ENCODE measurements around the gene APOL3. TPM values are rescaled to one million over a fixed set of nuclear protein-coding genes. Genes with fewer than 3 reads are reported as not detected.
"Not testable (repeated sequence)": the region's sequence is repeated elsewhere in the genome, so short reads cannot be mapped to it uniquely, and the experiment has no call there.

APOL3 gene
- total RNA-seq, 1 donor from 2014 or later = 2.3 TPM

DNA sequence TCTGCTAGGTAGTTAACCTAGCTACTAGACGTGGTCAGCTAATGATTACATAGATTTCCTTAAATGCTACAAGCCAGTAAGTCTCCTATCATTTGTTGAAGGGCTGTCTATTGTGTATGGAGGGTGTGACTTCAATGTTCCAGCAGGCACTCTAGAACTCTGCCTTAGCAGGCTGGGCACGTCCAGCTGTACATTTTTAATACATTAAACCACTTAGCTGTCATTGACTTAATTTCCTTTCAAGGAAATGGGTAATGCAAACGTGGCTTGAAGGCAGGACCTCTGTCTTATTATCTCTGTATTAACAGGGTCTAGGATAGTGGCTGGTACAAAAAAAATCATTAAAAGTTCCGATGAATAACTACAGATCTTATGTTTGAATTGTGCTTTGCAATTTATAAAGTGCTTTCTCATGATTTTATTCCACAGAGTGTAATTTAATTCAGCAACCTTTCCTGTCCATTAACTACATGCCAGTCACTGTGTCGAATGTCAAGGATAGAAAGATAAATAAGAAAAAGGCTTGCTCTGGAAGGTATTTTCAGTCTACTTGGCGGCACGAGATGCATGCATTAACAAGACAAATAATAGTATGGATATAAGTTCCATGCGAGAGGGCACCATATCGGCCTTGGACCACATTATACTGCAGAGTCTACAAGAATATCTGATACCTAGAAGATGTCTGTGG, 60.3 kb downstream of the APOL3 start:
- Mint-ChIP-seq H3K27me3 (ENCODE audit: low read depth, unreplicated experiment) (peaks cover 4% of the 10 kb centered on the region), H3K4me3 (ENCODE audit: unreplicated experiment) (no peak overlapping the region), H3K27ac (ENCODE audit: unreplicated experiment) (no peak overlapping the region), H3K36me3 (ENCODE audit: low read depth, unreplicated experiment) (no peaks in the 10 kb centered on the region), H3K9me3 (ENCODE audit: unreplicated experiment) (no peaks in the 10 kb centered on the region), H3K4me1 (ENCODE audit: low read depth, unreplicated experiment) (no peaks in the 10 kb centered on the region)
- Histone ChIP-seq H3K79me2 (ENCODE audit: insufficient read depth, low read length) (no peaks in the 10 kb centered on the region), H3K4me2 (ENCODE audit: low read length) (no peak overlapping the region), H3K4me3 (ENCODE audit: insufficient read depth, low read depth, low read length) (no peak overlapping the region), H4K20me1 (ENCODE audit: insufficient read depth, low read length) (no peaks in the 10 kb centered on the region), H3K27ac (ENCODE audit: low read depth, low read length) (no peak overlapping the region), H3K9me3 (ENCODE audit: insufficient read depth, low read depth, low read length) (no peaks in the 10 kb centered on the region), H3K36me3 (ENCODE audit: insufficient read depth, low read length) (no peaks in the 10 kb centered on the region), H2AFZ (ENCODE audit: low read depth, low read length) (no peak overlapping the region), H3K4me1 (ENCODE audit: insufficient read depth, low read length) (no peaks in the 10 kb centered on the region), H3K9ac (ENCODE audit: low read length) (no peak overlapping the region), H3K27me3 (ENCODE audit: insufficient read depth, low read length) (no peaks in the 10 kb centered on the region)
- no peak for TF ChIP-seq EZH2 (IDR thresholded peaks at IDR 0.05; ENCODE audit: insufficient read depth, low read length)
- TF ChIP-seq, protein P1, sequence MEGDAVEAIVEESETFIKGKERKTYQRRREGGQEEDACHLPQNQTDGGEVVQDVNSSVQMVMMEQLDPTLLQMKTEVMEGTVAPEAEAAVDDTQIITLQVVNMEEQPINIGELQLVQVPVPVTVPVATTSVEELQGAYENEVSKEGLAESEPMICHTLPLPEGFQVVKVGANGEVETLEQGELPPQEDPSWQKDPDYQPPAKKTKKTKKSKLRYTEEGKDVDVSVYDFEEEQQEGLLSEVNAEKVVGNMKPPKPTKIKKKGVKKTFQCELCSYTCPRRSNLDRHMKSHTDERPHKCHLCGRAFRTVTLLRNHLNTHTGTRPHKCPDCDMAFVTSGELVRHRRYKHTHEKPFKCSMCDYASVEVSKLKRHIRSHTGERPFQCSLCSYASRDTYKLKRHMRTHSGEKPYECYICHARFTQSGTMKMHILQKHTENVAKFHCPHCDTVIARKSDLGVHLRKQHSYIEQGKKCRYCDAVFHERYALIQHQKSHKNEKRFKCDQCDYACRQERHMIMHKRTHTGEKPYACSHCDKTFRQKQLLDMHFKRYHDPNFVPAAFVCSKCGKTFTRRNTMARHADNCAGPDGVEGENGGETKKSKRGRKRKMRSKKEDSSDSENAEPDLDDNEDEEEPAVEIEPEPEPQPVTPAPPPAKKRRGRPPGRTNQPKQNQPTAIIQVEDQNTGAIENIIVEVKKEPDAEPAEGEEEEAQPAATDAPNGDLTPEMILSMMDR (IDR thresholded peaks at IDR 0.05; ENCODE audit: insufficient read depth, low read depth, low read length) = no peak
- DNase-seq (ENCODE audit: low read depth) (no peak), FAIRE-seq (no peak)

DNA sequence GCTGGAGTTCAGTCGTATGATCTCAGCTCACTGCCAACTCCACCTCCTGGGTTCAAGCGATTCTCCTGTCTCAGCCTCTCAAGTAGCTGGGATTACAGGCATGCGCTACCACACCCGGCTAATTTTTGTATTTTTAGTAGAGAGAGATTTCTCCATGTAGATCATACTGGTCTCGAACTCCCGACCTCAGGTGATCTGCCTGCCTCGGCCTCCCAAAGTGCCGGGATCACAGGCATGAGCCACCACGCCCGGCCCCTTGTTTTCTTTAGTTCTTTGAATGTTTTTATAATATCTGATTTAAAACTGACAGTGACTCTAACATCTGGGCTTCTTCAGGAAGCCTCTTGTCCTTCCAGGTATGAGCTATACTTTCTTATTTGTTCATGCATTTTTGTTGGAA, 61.0 kb downstream of the APOL3 start:
- H3K79me2 ChIP-seq (ENCODE audit: insufficient read depth, low read length); H3K4me1 ChIP-seq (ENCODE audit: insufficient read depth, low read length); H3K9me3 Mint-ChIP-seq (ENCODE audit: unreplicated experiment); DNase-seq (ENCODE audit: low read depth); H2AFZ ChIP-seq (ENCODE audit: low read depth, low read length); H4K20me1 ChIP-seq (ENCODE audit: insufficient read depth, low read length); H3K27me3 Mint-ChIP-seq (ENCODE audit: low read depth, unreplicated experiment); H3K9me3 ChIP-seq (ENCODE audit: insufficient read depth, low read depth, low read length); H3K36me3 Mint-ChIP-seq (ENCODE audit: low read depth, unreplicated experiment); H3K27ac Mint-ChIP-seq (ENCODE audit: unreplicated experiment); H3K4me2 ChIP-seq (ENCODE audit: low read length); H3K4me3 ChIP-seq (ENCODE audit: insufficient read depth, low read depth, low read length); H3K4me3 Mint-ChIP-seq (ENCODE audit: unreplicated experiment); H3K27me3 ChIP-seq (ENCODE audit: insufficient read depth, low read length); FAIRE-seq; H3K27ac ChIP-seq (ENCODE audit: low read depth, low read length); H3K36me3 ChIP-seq (ENCODE audit: insufficient read depth, low read length); H3K9ac ChIP-seq (ENCODE audit: low read length); H3K4me1 Mint-ChIP-seq (ENCODE audit: low read depth, unreplicated experiment): not testable (repeated sequence)

DNA sequence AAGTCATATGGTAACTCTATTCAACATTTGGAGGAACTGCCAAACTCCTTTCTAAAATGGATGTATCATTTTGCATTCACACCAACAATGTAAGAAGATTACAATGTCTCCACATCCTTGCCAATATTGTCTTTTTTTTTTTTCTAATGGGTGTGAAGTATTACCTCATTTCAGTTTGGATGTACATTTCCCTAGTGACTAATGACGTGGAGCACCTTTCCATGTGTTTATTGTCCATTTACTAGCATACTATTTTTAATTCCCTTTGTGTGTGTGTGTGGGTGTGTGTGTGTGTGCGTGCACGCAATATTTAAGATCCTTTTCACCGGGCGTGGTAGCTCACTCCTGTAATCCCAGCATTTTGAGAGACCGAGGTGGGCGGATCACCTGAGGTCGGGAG, 62.7 kb downstream of the APOL3 start:
- Mint-ChIP-seq H3K9me3 (ENCODE audit: unreplicated experiment) (no peaks in the 10 kb centered on the region), H3K27me3 (ENCODE audit: low read depth, unreplicated experiment) (peaks cover 7% of the 10 kb centered on the region), H3K4me3 (ENCODE audit: unreplicated experiment) (no peak overlapping the region), H3K27ac (ENCODE audit: unreplicated experiment) (no peak overlapping the region), H3K4me1 (ENCODE audit: low read depth, unreplicated experiment) (no peaks in the 10 kb centered on the region), H3K36me3 (ENCODE audit: low read depth, unreplicated experiment) (no peaks in the 10 kb centered on the region)
- H3K27me3 ChIP-seq (ENCODE audit: insufficient read depth, low read length) = no peaks in the 10 kb centered on the region
- no peak overlapping the region for H3K4me2 ChIP-seq (ENCODE audit: low read length)
- no peak for TF ChIP-seq EZH2 (IDR thresholded peaks at IDR 0.05; ENCODE audit: insufficient read depth, low read length)
- TF ChIP-seq, protein P1 (IDR thresholded peaks at IDR 0.05; ENCODE audit: insufficient read depth, low read depth, low read length) = no peak
- no peak overlapping the region for H3K4me3 ChIP-seq (ENCODE audit: insufficient read depth, low read depth, low read length)
- H3K36me3 ChIP-seq (ENCODE audit: insufficient read depth, low read length) = no peaks in the 10 kb centered on the region
- H4K20me1 ChIP-seq (ENCODE audit: insufficient read depth, low read length) = no peaks in the 10 kb centered on the region
- no peak for DNase-seq (ENCODE audit: low read depth)
- H2AFZ ChIP-seq (ENCODE audit: low read depth, low read length) = no peak overlapping the region
- no peaks in the 10 kb centered on the region for H3K79me2 ChIP-seq (ENCODE audit: insufficient read depth, low read length)
- no peak overlapping the region for H3K27ac ChIP-seq (ENCODE audit: low read depth, low read length)
- FAIRE-seq = no peak
- H3K9ac ChIP-seq (ENCODE audit: low read length) = no peak overlapping the region
- H3K4me1 ChIP-seq (ENCODE audit: insufficient read depth, low read length) = no peaks in the 10 kb centered on the region
- no peaks in the 10 kb centered on the region for H3K9me3 ChIP-seq (ENCODE audit: insufficient read depth, low read depth, low read length)

DNA sequence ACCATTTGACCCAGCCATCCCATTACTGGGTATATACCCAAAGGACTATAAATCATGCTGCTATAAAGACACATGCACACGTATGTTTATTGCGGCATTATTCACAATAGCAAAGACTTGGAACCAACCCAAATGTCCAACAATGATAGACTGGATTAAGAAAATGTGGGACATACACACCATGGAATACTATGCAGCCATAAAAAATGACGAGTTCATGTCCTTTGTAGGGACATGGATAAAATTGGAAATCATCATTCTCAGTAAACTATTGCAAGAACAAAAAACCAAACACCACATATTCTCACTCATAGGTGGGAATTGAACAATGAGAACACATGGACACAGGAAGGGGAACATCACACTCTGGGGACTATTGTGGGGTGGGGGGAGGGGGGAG, 69.8 kb downstream of the APOL3 start:
- not testable (repeated sequence) for H3K9me3 Mint-ChIP-seq (ENCODE audit: unreplicated experiment); H3K79me2 ChIP-seq (ENCODE audit: insufficient read depth, low read length); H3K9ac ChIP-seq (ENCODE audit: low read length); DNase-seq (ENCODE audit: low read depth); H3K27ac ChIP-seq (ENCODE audit: low read depth, low read length); H3K36me3 ChIP-seq (ENCODE audit: insufficient read depth, low read length); H3K4me3 Mint-ChIP-seq (ENCODE audit: unreplicated experiment); H3K27me3 ChIP-seq (ENCODE audit: insufficient read depth, low read length); H3K36me3 Mint-ChIP-seq (ENCODE audit: low read depth, unreplicated experiment); H3K4me3 ChIP-seq (ENCODE audit: insufficient read depth, low read depth, low read length); H3K27me3 Mint-ChIP-seq (ENCODE audit: low read depth, unreplicated experiment); H3K4me1 Mint-ChIP-seq (ENCODE audit: low read depth, unreplicated experiment); FAIRE-seq; H3K4me1 ChIP-seq (ENCODE audit: insufficient read depth, low read length); H3K27ac Mint-ChIP-seq (ENCODE audit: unreplicated experiment); H3K4me2 ChIP-seq (ENCODE audit: low read length); H2AFZ ChIP-seq (ENCODE audit: low read depth, low read length); H4K20me1 ChIP-seq (ENCODE audit: insufficient read depth, low read length); H3K9me3 ChIP-seq (ENCODE audit: insufficient read depth, low read depth, low read length)
